Esophagus squamous epithelium (tissue), 4 donors: ENCODE measurements around the gene AKR1D1.

Source experiments
- POLR2A ChIP-seq, 4 donors: fragments of 450-650 bp; IDR thresholded peaks; one replicate each; pipeline ENCODE4 v1.6.1; 2017; ENCODE audit warnings: antibody characterized with exemption in 4 of 4, mild to moderate bottlenecking in 4 of 4, moderate library complexity in 3 of 4
- TF ChIP-seq, protein P1 (sequence below), 6 experiments: fragments of 450-650 bp in 4 of 6; fragments of 200-600 bp in 2 of 6; sonication (generic) in 2 of 6; IDR thresholded peaks; one replicate each; pipeline ENCODE4 v1.5.1; 2016 to 2019; ENCODE audit warnings: antibody characterized with exemption in 6 of 6, mild to moderate bottlenecking in 4 of 6, moderate library complexity in 4 of 6

DNA sequence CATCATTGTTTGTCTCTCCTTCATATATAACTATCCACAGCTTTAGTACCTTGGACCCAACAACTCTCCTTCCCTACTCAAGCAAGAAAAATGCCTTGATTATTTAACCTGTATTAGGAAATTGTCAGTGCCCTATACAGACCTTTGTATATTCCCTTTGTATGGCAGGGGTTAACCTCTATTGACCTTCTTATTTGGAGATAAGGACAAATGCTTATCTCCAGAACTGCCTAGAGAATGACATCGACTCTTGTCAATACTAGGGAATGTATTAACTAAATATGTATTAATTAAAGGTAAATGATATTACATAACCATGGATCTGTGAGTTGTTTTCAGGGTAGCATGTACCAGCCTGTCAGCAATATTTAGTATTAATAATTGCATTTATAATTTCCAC, 10.4 kb upstream of the AKR1D1 start:
- TF ChIP-seq, protein P1, sequence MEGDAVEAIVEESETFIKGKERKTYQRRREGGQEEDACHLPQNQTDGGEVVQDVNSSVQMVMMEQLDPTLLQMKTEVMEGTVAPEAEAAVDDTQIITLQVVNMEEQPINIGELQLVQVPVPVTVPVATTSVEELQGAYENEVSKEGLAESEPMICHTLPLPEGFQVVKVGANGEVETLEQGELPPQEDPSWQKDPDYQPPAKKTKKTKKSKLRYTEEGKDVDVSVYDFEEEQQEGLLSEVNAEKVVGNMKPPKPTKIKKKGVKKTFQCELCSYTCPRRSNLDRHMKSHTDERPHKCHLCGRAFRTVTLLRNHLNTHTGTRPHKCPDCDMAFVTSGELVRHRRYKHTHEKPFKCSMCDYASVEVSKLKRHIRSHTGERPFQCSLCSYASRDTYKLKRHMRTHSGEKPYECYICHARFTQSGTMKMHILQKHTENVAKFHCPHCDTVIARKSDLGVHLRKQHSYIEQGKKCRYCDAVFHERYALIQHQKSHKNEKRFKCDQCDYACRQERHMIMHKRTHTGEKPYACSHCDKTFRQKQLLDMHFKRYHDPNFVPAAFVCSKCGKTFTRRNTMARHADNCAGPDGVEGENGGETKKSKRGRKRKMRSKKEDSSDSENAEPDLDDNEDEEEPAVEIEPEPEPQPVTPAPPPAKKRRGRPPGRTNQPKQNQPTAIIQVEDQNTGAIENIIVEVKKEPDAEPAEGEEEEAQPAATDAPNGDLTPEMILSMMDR (IDR thresholded peaks at IDR 0.05) = no peak
- TF ChIP-seq POLR2A (IDR thresholded peaks at IDR 0.05) = no peak
